Kidney tubule cell (primary cell): ENCODE measurements around the gene MAP3K19.
"Not testable (repeated sequence)": the region's sequence is repeated elsewhere in the genome, so short reads cannot be mapped to it uniquely, and the experiment has no call there.

Experiments
- DNase-seq: peaks from one replicate; pipeline ENCODE4 v3.0.0-alpha.2; 2018; ENCODE audit warnings: low spot score

MAP3K19 gene

GRCh38 chr2:134985061-134985460, 62.2 kb downstream of the MAP3K19 start:
- no peak for DNase-seq

GRCh38 chr2:134982603-134983002, 64.6 kb downstream of the MAP3K19 start:
- DNase-seq, result no peak

- no peak for DNase-seq
Measured at GRCh38 chr2:134980639-134981038, 66.6 kb downstream of the MAP3K19 start.

- no peak for DNase-seq
Measured at GRCh38 chr2:134979221-134979620, 68.0 kb downstream of the MAP3K19 start.

- not testable (repeated sequence) for DNase-seq
Measured at GRCh38 chr2:134977104-134977503, 70.1 kb downstream of the MAP3K19 start.

GRCh38 chr2:134976074-134976702, 71.1 kb downstream of the MAP3K19 start:
- DNase-seq, result no peak

GRCh38 chr2:134975281-134976009, 71.8 kb downstream of the MAP3K19 start:
- DNase-seq, result no peak

GRCh38 chr2:134973241-134974138, 73.8 kb downstream of the MAP3K19 start:
- no peak for DNase-seq

- DNase-seq, result not testable (repeated sequence)
Measured at GRCh38 chr2:134967166-134967565, 80.1 kb downstream of the MAP3K19 start.

GRCh38 chr2:134957477-134957876, 89.8 kb downstream of the MAP3K19 start:
- DNase-seq, result no peak

- no peak for DNase-seq
Measured at GRCh38 chr2:134955744-134956143, 91.5 kb downstream of the MAP3K19 start.

GRCh38 chr2:134954065-134954464, 93.2 kb downstream of the MAP3K19 start:
- no peak for DNase-seq

- DNase-seq, result no peak
Measured at GRCh38 chr2:134952608-134953007, 94.6 kb downstream of the MAP3K19 start.

- no peak for DNase-seq
Measured at GRCh38 chr2:134950886-134951285, 96.4 kb downstream of the MAP3K19 start.

GRCh38 chr2:134949981-134950708, 97.1 kb downstream of the MAP3K19 start:
- no peak for DNase-seq

- DNase-seq, result no peak
Measured at GRCh38 chr2:134946073-134946472, 101.2 kb downstream of the MAP3K19 start.

- no peak for DNase-seq
Measured at GRCh38 chr2:134944975-134945374, 102.3 kb downstream of the MAP3K19 start.

- DNase-seq, result no peak
Measured at GRCh38 chr2:134943540-134943939, 103.7 kb downstream of the MAP3K19 start.

GRCh38 chr2:134936691-134937090, 110.6 kb downstream of the MAP3K19 start:
- no peak for DNase-seq

GRCh38 chr2:134934641-134935040, 112.6 kb downstream of the MAP3K19 start:
- peak; percentile 28 for DNase-seq

- no peak for DNase-seq
Measured at GRCh38 chr2:134934150-134934549, 113.1 kb downstream of the MAP3K19 start.

GRCh38 chr2:134933732-134934131, 113.5 kb downstream of the MAP3K19 start:
- no peak for DNase-seq
